PC-3 (cell line): ENCODE data around the gene GUCA2A. TPM values are rescaled to one million over a fixed set of nuclear protein-coding genes. Genes with fewer than 3 reads are reported as not detected.

ENCODE experiments used
- ATAC-seq: fragments of 200-7000 bp; cut with Tn5 transposase; 2 replicates; pipeline ENCODE4 v1.9.1; 2020; ENCODE audit warnings: mild to moderate bottlenecking, moderate library complexity
- BruUV-seq: library from RNA; stranded (reverse); fragments of 400-500 nt; replicated peaks from 2 replicates; lab custom pipeline; 2021; lab: Mats Ljungman, UMichigan
- CTCF ChIA-PET: fragments of 300-600 bp; sonication (Branson Sonifier 250); formaldehyde crosslinking; loops from one replicate; lab custom pipeline; 2022; ENCODE audit warnings: antibody characterized with exemption; lab: Charles Lee
- POLR2A ChIA-PET: fragments of 300-600 bp; sonication (Branson Sonifier 250); formaldehyde crosslinking; loops from one replicate; lab custom pipeline; 2022; ENCODE audit warnings: antibody characterized with exemption; ENCODE audit not compliant: unreplicated experiment; lab: Charles Lee
- DNase-seq: peaks from one replicate; pipeline ENCODE4 v3.0.0-alpha.2; 2015
- H2AFZ ChIP-seq: fragments of 300-600 bp; sonication (generic); 2 replicates; pipeline ENCODE4 v1.6.0; 2016; ENCODE audit warnings: antibody characterized with exemption, low read length
- H3F3A ChIP-seq: fragments of 300-600 bp; sonication (generic); one replicate; pipeline ENCODE4 v1.6.0; 2017; ENCODE audit warnings: antibody characterized with exemption, low read length, control low read depth, mild to moderate bottlenecking; ENCODE audit not compliant: unreplicated experiment
- H3K27ac ChIP-seq: fragments of 300-600 bp; sonication (generic); 2 replicates; pipeline ENCODE4 v1.5.1; 2016; ENCODE audit warnings: mild to moderate bottlenecking, low read length
- H3K27me3 ChIP-seq: fragments of 300-600 bp; sonication (generic); 2 replicates; pipeline ENCODE4 v1.6.1; 2016; ENCODE audit warnings: low read length, mixed read lengths
- H3K36me3 ChIP-seq: fragments of 300-600 bp; sonication (generic); 2 replicates; pipeline ENCODE4 v1.6.1; 2016; ENCODE audit warnings: low read depth, mixed run types, low read length, mixed read lengths
- H3K4me1 ChIP-seq: fragments of 300-600 bp; sonication (generic); 2 replicates; pipeline ENCODE4 v1.5.1; 2016; ENCODE audit warnings: low read length; ENCODE audit not compliant: insufficient read depth
- H3K4me2 ChIP-seq: fragments of 300-600 bp; sonication (generic); 2 replicates; pipeline ENCODE4 v1.6.0; 2016; ENCODE audit warnings: low read length
- H3K4me3 ChIP-seq: fragments of 300-600 bp; sonication (generic); 2 replicates; pipeline ENCODE4 v1.5.1; 2016; ENCODE audit warnings: mild to moderate bottlenecking, low read length, mixed read lengths
- H3K79me2 ChIP-seq: fragments of 300-600 bp; sonication (generic); 2 replicates; pipeline ENCODE4 v1.6.1; 2017; ENCODE audit warnings: low read length, mixed read lengths
- H3K9ac ChIP-seq: fragments of 300-600 bp; sonication (generic); 2 replicates; pipeline ENCODE4 v1.6.0; 2016; ENCODE audit warnings: mild to moderate bottlenecking, low read length
- H3K9me2 ChIP-seq: fragments of 300-600 bp; sonication (generic); replicated peaks from 2 replicates; pipeline ENCODE4 v1.6.1; 2016; ENCODE audit warnings: mixed run types, low read length, mixed read lengths
- H3K9me3 ChIP-seq: fragments of 300-600 bp; sonication (generic); 2 replicates; pipeline ENCODE4 v1.6.1; 2016; ENCODE audit warnings: low read length, mixed read lengths
- H4K20me1 ChIP-seq: fragments of 300-600 bp; sonication (generic); 2 replicates; pipeline ENCODE4 v1.6.1; 2016; ENCODE audit warnings: low read length, mixed read lengths
- CTCF ChIP-seq: fragments of 300-600 bp; sonication (generic); conservative IDR thresholded peaks from 2 replicates; pipeline ENCODE4 v1.5.1; 2017; ENCODE audit warnings: antibody characterized with exemption, low read depth, mild to moderate bottlenecking, low read length
- EZH2 ChIP-seq: fragments of 300-600 bp; sonication (generic); IDR thresholded peaks from one replicate; pipeline ENCODE4 v1.6.1; 2017; ENCODE audit warnings: antibody characterized with exemption, mild to moderate bottlenecking, low read length; ENCODE audit not compliant: unreplicated experiment
- EZH2phosphoT487 ChIP-seq: fragments of 300-600 bp; sonication (generic); IDR thresholded peaks from 2 replicates; pipeline ENCODE4 v1.6.1; 2018; ENCODE audit warnings: mild to moderate bottlenecking, antibody characterized with exemption, low read length, borderline replicate concordance
- intact Hi-C: fragments of 100-400 bp; cut with micrococcal nuclease; formaldehyde crosslinking; loops from 2 replicates; pipeline ENCODE4 v1.9.0; 2023
- total RNA-seq: library from RNA; depleted of rRNA; stranded (reverse); fragments of >200 nt; gene quantifications from 2 replicates; pipeline ENCODE4 v1.2.3, GENCODE V29; 2014

GUCA2A gene
- total RNA-seq, 1 experiment from 2014 or later: not detected

GRCh38 chr1:42165511-42166210 is 1.1 kb upstream of the GUCA2A start:
- no TSS peak for BruUV-seq
- H3K79me2 ChIP-seq: no peaks in the 10 kb centered on the region
- peak; percentile 99 for DNase-seq
- H3F3A ChIP-seq: no peaks in the 10 kb centered on the region
- peak overlapping the region; percentile 78 for H3K4me2 ChIP-seq
- TF ChIP-seq EZH2phosphoT487 (no peak), EZH2 (no peak)
- H2AFZ ChIP-seq: peak overlapping the region; percentile 61
- H3K36me3 ChIP-seq: no peaks in the 10 kb centered on the region
- peak; percentile 91 for ATAC-seq
- POLR2A ChIA-PET: interaction anchor here (0.5 to 1.1 kb wide), 3 partner anchors 130 to 517 kb away, joined by 5 to 10 read pairs (median 6); partner anchors contain the start of gene YBX1
- H3K27me3 ChIP-seq: no peaks in the 10 kb centered on the region
- H3K4me1 ChIP-seq: peaks cover 49% of the 10 kb centered on the region
- H4K20me1 ChIP-seq: no peaks in the 10 kb centered on the region
- H3K9me3 ChIP-seq: no peaks in the 10 kb centered on the region
- peak overlapping the region; percentile 33; the same call in 1 of the 2 replicates for H3K4me3 ChIP-seq
- H3K9me2 ChIP-seq: no peaks in the 10 kb centered on the region
- intact Hi-C loops: no loop called here
- CTCF ChIA-PET: interaction anchor here (0.6 kb wide), 2 partner anchors 14 to 600 kb away, joined by 3 to 4 read pairs; no protein-coding TSS in a partner anchor
- peak overlapping the region; percentile 88 for H3K27ac ChIP-seq
- H3K9ac ChIP-seq: peak overlapping the region; percentile 71

- Histone ChIP-seq H3K79me2 (no peaks in the 10 kb centered on the region), H3K9me3 (no peaks in the 10 kb centered on the region), H3K27ac (peak overlapping the region; percentile 88; the same call in 1 of the 2 replicates), H3K9me2 (no peaks in the 10 kb centered on the region), H4K20me1 (no peaks in the 10 kb centered on the region), H3K4me1 (peaks cover 37% of the 10 kb centered on the region), H3K36me3 (no peaks in the 10 kb centered on the region), H2AFZ (no peak overlapping the region), H3K4me3 (no peak overlapping the region), H3K9ac (no peak overlapping the region), H3K27me3 (no peaks in the 10 kb centered on the region), H3F3A (no peaks in the 10 kb centered on the region), H3K4me2 (no peak overlapping the region)
- intact Hi-C loops: no loop called here
- BruUV-seq: no TSS peak
- TF ChIP-seq EZH2phosphoT487 (no peak), EZH2 (no peak), CTCF (no peak)
- ChIA-PET CTCF (no interaction called here), POLR2A (no interaction called here)
- no peak for DNase-seq
- no peak for ATAC-seq
These were observed 725 bp downstream of the GUCA2A start for GRCh38 chr1:42163536-42164503.

GRCh38 chr1:42163114-42163513 is 1.4 kb downstream of the GUCA2A start:
- no peak for TF ChIP-seq CTCF
- TF ChIP-seq EZH2: no peak
- TF ChIP-seq EZH2phosphoT487: no peak
- H3K4me1 ChIP-seq: peaks cover 30% of the 10 kb centered on the region
- H3K27ac ChIP-seq: no peak overlapping the region
- H3K4me3 ChIP-seq: no peak overlapping the region
- H3K79me2 ChIP-seq: no peaks in the 10 kb centered on the region
- H3K27me3 ChIP-seq: no peaks in the 10 kb centered on the region
- no peaks in the 10 kb centered on the region for H3K9me3 ChIP-seq
- no peak overlapping the region for H3K9ac ChIP-seq
- ATAC-seq (no peak), DNase-seq (no peak)
- H3K9me2 ChIP-seq: no peaks in the 10 kb centered on the region
- ChIA-PET CTCF (no interaction called here), POLR2A (no interaction called here)
- H3K36me3 ChIP-seq: no peaks in the 10 kb centered on the region
- H2AFZ ChIP-seq: no peak overlapping the region
- H3K4me2 ChIP-seq: no peak overlapping the region
- H4K20me1 ChIP-seq: no peaks in the 10 kb centered on the region
- H3F3A ChIP-seq: no peaks in the 10 kb centered on the region
- intact Hi-C loops: no loop called here
- BruUV-seq: no TSS peak
